Tibial nerve (tissue), 4 donors: ENCODE measurements around the gene SCN4B. TPM values are rescaled to one million over a fixed set of nuclear protein-coding genes. Genes with fewer than 3 reads are reported as not detected.
A peak's percentile ranks its signal among the peaks of the same experiment; 100 is the strongest.

ENCODE experiments used
- DNase-seq, 2 donors: peaks; one replicate each; pipeline ENCODE4 v3.0.0-alpha.2; 2019; ENCODE audit warnings: low spot score in 2 of 2
- H3K27ac ChIP-seq, 4 donors: fragments of 200-600 bp; sonication (generic) in 3 of 4; one replicate each; pipeline ENCODE4 v1.5.1; 2017 to 2019; ENCODE audit warnings: mild to moderate bottlenecking in 1 of 4
- H3K27me3 ChIP-seq, 2 donors: fragments of 200-600 bp; sonication (generic) in 1 of 2; one replicate each; pipeline versions ENCODE4 v1.5.1 to v1.6.0; 2017 to 2019
- H3K36me3 ChIP-seq, 3 donors: fragments of 200-600 bp; sonication (generic); one replicate each; pipeline ENCODE4 v1.5.1; 2018 to 2019
- H3K4me1 ChIP-seq, 4 donors: fragments of 200-600 bp; sonication (generic) in 3 of 4; one replicate each; pipeline ENCODE4 v1.5.1; 2017 to 2019
- H3K4me3 ChIP-seq, 4 donors: fragments of 200-600 bp; sonication (generic) in 3 of 4; one replicate each; pipeline ENCODE4 v1.5.1; 2017 to 2019; ENCODE audit warnings: mild to moderate bottlenecking in 1 of 4, moderate library complexity in 1 of 4
- H3K9me3 ChIP-seq, 4 donors: fragments of 200-600 bp; sonication (generic) in 3 of 4; one replicate each; pipeline ENCODE4 v1.5.1; 2017 to 2019
- EP300 ChIP-seq, 2 donors: sonication (generic); formaldehyde crosslinking; IDR thresholded peaks; one replicate each; pipeline ENCODE4 v1.6.1; 2017; ENCODE audit warnings: antibody characterized with exemption in 2 of 2, mild to moderate bottlenecking in 1 of 2
- POLR2A ChIP-seq, 2 donors: fragments of 450-650 bp; IDR thresholded peaks; one replicate each; pipeline ENCODE4 v1.6.1; 2017; ENCODE audit warnings: antibody characterized with exemption in 2 of 2, mild to moderate bottlenecking in 2 of 2, moderate library complexity in 2 of 2
- WGBS, 2 donors: methylation state at CpG; one replicate each; pipeline ENCODE4 v1.1.5; 2018; 5-methylcytosine and 5-hydroxymethylcytosine counted together
- total RNA-seq, 4 donors: library from RNA; depleted of rRNA; stranded (reverse); fragments of >200 nt; gene quantifications; one replicate each; pipeline ENCODE4 v1.1.0, GENCODE V29; 2016
- TF ChIP-seq, protein P1 (sequence below), 5 experiments: fragments of 200-600 bp in 3 of 5; fragments of 450-650 bp in 2 of 5; sonication (generic) in 3 of 5; IDR thresholded peaks; one replicate each; pipeline ENCODE4 v1.5.1; 2016 to 2019; ENCODE audit warnings: antibody characterized with exemption in 5 of 5, mild to moderate bottlenecking in 3 of 5, moderate library complexity in 2 of 5

SCN4B gene
- total RNA-seq, 4 donors from 2014 or later: 0.66 to 4.1 (median 1.1) TPM

DNA sequence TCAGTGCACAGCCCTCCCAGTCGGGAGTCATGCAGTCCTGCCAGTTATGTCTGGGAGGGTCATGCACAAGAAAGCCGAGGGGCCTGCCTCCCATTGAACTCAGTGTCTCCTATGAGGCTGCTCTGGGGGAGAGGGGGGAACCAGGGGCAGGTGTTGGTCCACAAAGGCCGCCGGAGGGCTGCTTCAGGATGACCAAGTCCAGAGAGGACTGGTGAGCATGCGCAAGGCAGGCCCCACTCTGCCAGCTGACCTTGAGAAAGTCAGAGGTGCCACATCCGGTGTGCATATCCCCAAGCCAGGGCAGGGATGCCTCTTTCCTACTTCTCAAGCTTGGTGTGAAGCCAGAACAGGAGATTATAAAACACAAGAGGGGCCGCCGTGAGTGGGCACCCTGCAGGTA is 4.4 kb downstream of the SCN4B start:
- no peak overlapping the region for H3K4me3 ChIP-seq
- H3K9me3 ChIP-seq: no peaks in the 10 kb centered on the region
- TF ChIP-seq, protein P1, sequence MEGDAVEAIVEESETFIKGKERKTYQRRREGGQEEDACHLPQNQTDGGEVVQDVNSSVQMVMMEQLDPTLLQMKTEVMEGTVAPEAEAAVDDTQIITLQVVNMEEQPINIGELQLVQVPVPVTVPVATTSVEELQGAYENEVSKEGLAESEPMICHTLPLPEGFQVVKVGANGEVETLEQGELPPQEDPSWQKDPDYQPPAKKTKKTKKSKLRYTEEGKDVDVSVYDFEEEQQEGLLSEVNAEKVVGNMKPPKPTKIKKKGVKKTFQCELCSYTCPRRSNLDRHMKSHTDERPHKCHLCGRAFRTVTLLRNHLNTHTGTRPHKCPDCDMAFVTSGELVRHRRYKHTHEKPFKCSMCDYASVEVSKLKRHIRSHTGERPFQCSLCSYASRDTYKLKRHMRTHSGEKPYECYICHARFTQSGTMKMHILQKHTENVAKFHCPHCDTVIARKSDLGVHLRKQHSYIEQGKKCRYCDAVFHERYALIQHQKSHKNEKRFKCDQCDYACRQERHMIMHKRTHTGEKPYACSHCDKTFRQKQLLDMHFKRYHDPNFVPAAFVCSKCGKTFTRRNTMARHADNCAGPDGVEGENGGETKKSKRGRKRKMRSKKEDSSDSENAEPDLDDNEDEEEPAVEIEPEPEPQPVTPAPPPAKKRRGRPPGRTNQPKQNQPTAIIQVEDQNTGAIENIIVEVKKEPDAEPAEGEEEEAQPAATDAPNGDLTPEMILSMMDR (IDR thresholded peaks at IDR 0.05): no peak
- TF ChIP-seq POLR2A (IDR thresholded peaks at IDR 0.05): no peak
- TF ChIP-seq EP300 (IDR thresholded peaks at IDR 0.05): no peak
- H3K27ac ChIP-seq: no peak overlapping the region
- 82 to 85% methylated on average over 8 of the region's 8 CpGs for WGBS, 2 donors
- H3K27me3 ChIP-seq: peaks cover 0 to 58% of the 10 kb centered on the region in 2 donors
- no peak for DNase-seq
- H3K4me1 ChIP-seq: peaks cover 0 to 32% (median 16%) of the 10 kb centered on the region in 4 donors
- no peaks in the 10 kb centered on the region for H3K36me3 ChIP-seq

DNA sequence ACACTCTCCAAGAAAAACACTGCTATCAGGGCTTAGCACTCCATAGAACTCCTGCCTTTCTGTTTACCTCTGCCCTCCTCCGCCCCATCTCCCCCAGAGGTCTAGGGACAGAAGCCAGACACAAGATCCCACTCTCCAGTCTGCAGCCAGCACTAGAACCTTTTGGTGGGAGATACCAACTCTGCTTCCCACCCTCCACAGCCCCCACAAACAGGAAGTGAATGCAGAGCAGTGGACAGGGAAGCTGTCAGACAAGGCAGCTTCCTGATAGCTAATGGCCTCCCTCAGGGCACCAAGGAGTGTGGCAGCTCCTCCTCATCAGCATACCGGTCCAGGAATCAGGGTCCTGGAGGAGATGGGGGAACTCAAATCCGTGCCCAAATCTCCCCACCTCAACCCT is 5.1 kb downstream of the SCN4B start:
- peaks cover 0 to 25% (median 9%) of the 10 kb centered on the region in 4 donors for H3K4me1 ChIP-seq
- no peaks in the 10 kb centered on the region for H3K9me3 ChIP-seq
- peaks cover 0 to 58% of the 10 kb centered on the region in 2 donors for H3K27me3 ChIP-seq
- no peaks in the 10 kb centered on the region for H3K36me3 ChIP-seq
- WGBS, 2 donors: 57 to 61% methylated on average over 3 of the region's 3 CpGs
- TF ChIP-seq, protein P1 (IDR thresholded peaks at IDR 0.05): no peak
- TF ChIP-seq POLR2A (IDR thresholded peaks at IDR 0.05) (no peak), EP300 (IDR thresholded peaks at IDR 0.05) (no peak)
- no peak overlapping the region for H3K4me3 ChIP-seq
- H3K27ac ChIP-seq: no peak overlapping the region
- DNase-seq: no peak

DNA sequence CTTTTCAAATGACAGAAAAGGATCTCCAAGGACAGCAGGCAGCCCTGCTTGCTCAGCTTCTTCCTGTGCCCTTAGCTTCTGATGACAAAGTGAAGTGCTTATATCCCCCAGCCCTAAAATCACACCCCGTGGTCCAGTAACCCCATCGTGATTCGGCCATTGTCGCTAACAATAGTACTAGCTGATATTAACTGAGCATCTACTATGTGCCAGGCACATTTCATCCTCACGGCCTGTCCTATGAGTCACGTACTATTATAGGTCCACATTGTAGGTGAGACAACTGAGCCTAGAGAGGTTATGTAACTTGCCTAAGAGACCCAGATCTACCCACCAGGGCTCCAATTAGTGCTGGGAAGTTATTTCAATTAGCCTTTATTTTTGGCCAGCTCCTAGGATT is 6.1 kb downstream of the SCN4B start:
- Histone ChIP-seq H3K4me1 (peaks cover 0 to 16% (median 6%) of the 10 kb centered on the region in 4 donors), H3K9me3 (no peaks in the 10 kb centered on the region), H3K36me3 (no peaks in the 10 kb centered on the region), H3K4me3 (no peak overlapping the region), H3K27ac (no peak overlapping the region), H3K27me3 (peaks cover 0 to 53% of the 10 kb centered on the region in 2 donors)
- DNase-seq: no peak
- 89 to 93% methylated on average over 6 of the region's 6 CpGs for WGBS, 2 donors
- no peak for TF ChIP-seq EP300 (IDR thresholded peaks at IDR 0.05)
- no peak for TF ChIP-seq POLR2A (IDR thresholded peaks at IDR 0.05)

DNA sequence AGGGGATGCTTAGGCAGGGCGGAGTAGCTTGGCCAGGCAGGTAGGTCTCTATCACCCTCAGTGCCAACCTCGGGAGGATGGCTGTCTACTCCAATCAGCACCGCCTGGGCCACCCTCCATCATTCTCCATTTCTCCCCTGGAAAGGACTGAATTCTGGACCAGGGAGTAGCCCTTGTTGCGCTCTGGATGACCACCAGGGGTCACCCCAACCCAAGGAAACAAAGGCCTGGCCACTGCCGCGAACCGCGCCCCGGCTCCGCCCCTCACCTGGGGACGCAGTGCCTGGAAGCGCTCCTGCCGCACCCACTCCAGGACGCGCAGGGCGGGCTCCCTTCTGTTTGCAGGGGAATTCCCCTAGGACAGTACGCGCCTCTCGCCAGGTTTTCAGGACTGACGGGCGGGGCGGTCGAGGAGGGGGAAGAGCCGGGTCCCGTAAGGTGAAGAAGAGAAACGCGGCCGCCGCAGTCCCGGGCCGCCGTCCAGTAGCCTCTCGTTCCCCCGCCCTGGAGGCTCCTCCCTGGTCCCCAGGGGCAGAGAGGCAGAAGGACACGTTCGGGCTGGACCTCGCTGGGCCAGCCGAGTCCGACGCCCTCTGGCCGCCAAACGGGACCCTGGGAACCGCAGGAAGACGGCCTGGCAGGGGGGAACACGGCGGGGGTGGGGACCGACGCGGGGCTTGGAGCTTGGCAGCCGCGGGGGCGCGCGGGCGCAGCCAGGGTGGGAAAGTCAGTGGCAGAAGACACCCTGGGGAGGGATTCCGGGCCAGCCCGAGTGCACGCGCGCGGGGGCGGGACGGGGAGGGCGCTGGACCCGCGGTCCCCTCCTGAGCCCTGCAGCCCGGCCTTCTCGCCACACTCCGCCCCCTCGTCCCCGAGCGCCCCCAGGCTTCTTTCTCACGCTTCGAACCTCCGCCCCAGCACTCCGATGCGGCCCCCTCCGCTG is 7.1 kb downstream of the SCN4B start:
- H3K27me3 ChIP-seq: peaks cover 0 to 47% of the 10 kb centered on the region in 2 donors
- peak; percentile 70 to 78 for DNase-seq
- H3K27ac ChIP-seq: peak overlapping the region in 2 of 4 donors; percentile 27 to 47
- peak overlapping the region; percentile 40 to 67 (median 58) for H3K4me3 ChIP-seq
- WGBS, 2 donors: 1 to 3% methylated on average over 35 of the region's 78 CpGs
- no peaks in the 10 kb centered on the region for H3K9me3 ChIP-seq
- H3K36me3 ChIP-seq: no peaks in the 10 kb centered on the region
- peaks cover 0 to 14% (median 6%) of the 10 kb centered on the region in 4 donors for H3K4me1 ChIP-seq
- TF ChIP-seq POLR2A (IDR thresholded peaks at IDR 0.05) (no peak), EP300 (IDR thresholded peaks at IDR 0.05) (peak in 1 of 2 donors; percentile 29)
- TF ChIP-seq, protein P1 (IDR thresholded peaks at IDR 0.05): peak; percentile 83 to 98 (median 86)

DNA sequence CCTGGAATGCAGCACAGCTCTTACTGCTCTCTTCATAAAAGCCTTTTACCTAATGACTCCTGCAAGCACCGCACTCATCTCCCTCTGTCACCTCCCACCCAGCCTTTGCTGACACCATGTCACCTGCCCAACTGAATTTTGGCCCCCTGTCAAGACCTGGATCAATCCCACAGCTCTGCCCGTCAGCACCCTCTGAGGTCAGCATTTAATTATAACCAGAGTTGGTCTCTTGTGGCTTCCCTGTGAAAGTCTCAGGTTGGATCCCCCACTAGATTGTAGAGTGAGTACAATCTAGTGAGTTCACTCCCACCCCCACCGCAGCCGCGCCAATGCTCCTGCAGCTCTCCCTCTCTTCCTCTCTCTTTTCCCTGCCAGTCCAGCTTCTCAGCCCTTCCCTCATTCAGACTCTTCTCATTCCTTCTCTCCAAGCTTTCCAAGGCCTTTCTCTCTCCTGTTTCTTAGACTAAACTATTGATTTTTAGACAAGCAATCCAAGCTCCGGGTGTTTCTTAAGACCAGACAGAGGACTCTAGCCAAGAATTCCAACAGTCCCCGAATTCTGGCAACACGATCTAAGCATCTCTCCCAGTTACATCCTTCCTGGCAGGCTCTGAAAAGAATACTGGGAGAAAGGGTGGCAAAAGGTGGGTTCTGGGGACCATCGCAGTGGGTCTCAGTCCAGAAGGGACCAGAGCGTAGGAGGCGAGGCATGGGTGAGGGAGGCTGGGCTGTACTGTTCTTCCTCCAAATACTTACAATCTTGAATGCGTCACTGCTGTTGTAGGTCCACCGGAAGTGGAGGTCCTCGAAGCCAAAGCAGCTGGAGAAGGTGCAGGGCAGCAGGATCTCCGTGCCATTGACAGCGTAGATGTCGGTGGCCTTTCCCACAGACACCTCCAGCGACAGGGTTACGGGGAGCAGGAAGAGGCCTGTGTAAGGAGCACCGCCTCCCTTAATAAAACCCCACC is 8.0 kb downstream of the SCN4B start:
- peaks cover 0 to 14% (median 6%) of the 10 kb centered on the region in 4 donors for H3K4me1 ChIP-seq

More for the DNA sequence above, 8.0 kb downstream of the SCN4B start:
- TF ChIP-seq EP300 (IDR thresholded peaks at IDR 0.05) (no peak), POLR2A (IDR thresholded peaks at IDR 0.05) (no peak)
- TF ChIP-seq, protein P1 (IDR thresholded peaks at IDR 0.05): no peak
- no peak for DNase-seq
- Histone ChIP-seq H3K4me3 (no peak overlapping the region), H3K9me3 (no peaks in the 10 kb centered on the region), H3K27me3 (peaks cover 0 to 52% of the 10 kb centered on the region in 2 donors), H3K36me3 (no peaks in the 10 kb centered on the region), H3K27ac (no peak overlapping the region)
- WGBS, 2 donors: 56% methylated on average over 18 to 20 of the region's 20 CpGs
